IMR-90 (cell line): ENCODE measurements around the gene TSEN15. TPM values are rescaled to one million over a fixed set of nuclear protein-coding genes. Genes with fewer than 3 reads are reported as not detected.

Source experiments
- ATAC-seq: fragments of 200-7000 bp; cut with Tn5 transposase; 2 replicates; pipeline ENCODE4 v1.9.1; 2020; ENCODE audit warnings: low read depth, mild to moderate bottlenecking, moderate library complexity
- BruUV-seq: library from RNA; stranded (reverse); fragments of 400-500 nt; replicated peaks from 2 replicates; lab custom pipeline; 2021; lab: Mats Ljungman, UMichigan
- CTCF ChIA-PET: fragments of 300-600 bp; formaldehyde crosslinking; extraction: SDS; loops from one replicate; lab custom pipeline; 2021; ENCODE audit warnings: antibody characterized with exemption; lab: Yijun Ruan, JAX
- POLR2A ChIA-PET: fragments of 300-600 bp; sonication (Branson Sonifier 250); formaldehyde crosslinking; loops from one replicate; lab custom pipeline; 2022; ENCODE audit warnings: antibody characterized with exemption; ENCODE audit not compliant: unreplicated experiment; lab: Charles Lee
- DNase-seq: peaks from one replicate; pipeline ENCODE4 v3.0.0; 2013
- H2AFZ ChIP-seq: replicated peaks from 2 replicates; pipeline ENCODE3; 2013; ENCODE audit warnings: low read length, mild to moderate bottlenecking; ENCODE audit not compliant: poor library complexity
- H2AK5ac ChIP-seq: 2 replicates; pipeline ENCODE4 v1.6.1; 2013; ENCODE audit warnings: low read depth, low read length, inconsistent platforms
- H2AK9ac ChIP-seq: replicated peaks from 2 replicates; pipeline ENCODE3; 2013; ENCODE audit warnings: mild to moderate bottlenecking, low read depth, low read length, moderate library complexity; ENCODE audit not compliant: poor library complexity
- H2BK120ac ChIP-seq: 2 replicates; pipeline ENCODE4 v1.6.1; 2013; ENCODE audit warnings: low read depth, low read length, inconsistent platforms
- H2BK15ac ChIP-seq: 3 replicates; pipeline ENCODE4 v1.6.1; 2013; ENCODE audit warnings: low read depth, low read length, inconsistent platforms
- H2BK20ac ChIP-seq: 2 replicates; pipeline ENCODE4 v1.6.1; 2013; ENCODE audit warnings: low read depth, mild to moderate bottlenecking, inconsistent platforms, low read length, moderate library complexity
- H2BK5ac ChIP-seq: 2 replicates; pipeline ENCODE4 v1.6.1; 2013; ENCODE audit warnings: mild to moderate bottlenecking, low read depth, low read length, inconsistent platforms; ENCODE audit not compliant: poor library complexity, severe bottlenecking
- H3K14ac ChIP-seq: replicated peaks from 2 replicates; pipeline ENCODE4 v1.6.1; 2013; ENCODE audit warnings: low read depth, low read length, inconsistent platforms
- H3K18ac ChIP-seq: 2 replicates; pipeline ENCODE4 v1.6.1; 2013; ENCODE audit warnings: low read depth, low read length, control low read depth
- H3K23ac ChIP-seq: 2 replicates; pipeline ENCODE4 v1.6.1; 2013; ENCODE audit warnings: low read depth, low read length, inconsistent platforms
- H3K27ac ChIP-seq: 2 replicates; pipeline ENCODE4 v1.5.1; 2013; ENCODE audit warnings: mild to moderate bottlenecking, control low read depth, low read length; ENCODE audit not compliant: insufficient read depth
- H3K27me3 ChIP-seq: 2 replicates; pipeline ENCODE4 v1.6.1; 2013; ENCODE audit warnings: low read length; ENCODE audit not compliant: control insufficient read depth, insufficient read depth
- H3K36me3 ChIP-seq: 2 replicates; pipeline ENCODE4 v1.6.1; 2013; ENCODE audit warnings: low read length, mixed read lengths; ENCODE audit not compliant: control insufficient read depth, insufficient read depth
- H3K4ac ChIP-seq: 2 replicates; pipeline ENCODE4 v1.6.1; 2013; ENCODE audit warnings: low read depth, low read length, inconsistent platforms
- H3K4me1 ChIP-seq: 2 replicates; pipeline ENCODE4 v1.6.1; 2013; ENCODE audit warnings: low read length, mixed read lengths; ENCODE audit not compliant: control insufficient read depth, insufficient read depth
- H3K4me2 ChIP-seq: 2 replicates; pipeline ENCODE4 v1.6.1; 2013; ENCODE audit warnings: low read depth, mild to moderate bottlenecking, control low read depth, low read length, moderate library complexity
- H3K4me3 ChIP-seq: 2 replicates; pipeline ENCODE4 v1.5.1; 2013; ENCODE audit warnings: low read depth, mild to moderate bottlenecking, control low read depth, low read length, moderate library complexity; ENCODE audit not compliant: insufficient read depth
- H3K56ac ChIP-seq: 2 replicates; pipeline ENCODE4 v1.6.1; 2013; ENCODE audit warnings: low read length, inconsistent platforms; ENCODE audit not compliant: insufficient read depth; ENCODE audit errors: extremely low read depth
- H3K79me1 ChIP-seq, 2 experiments: 2 replicates each; pipeline ENCODE4 v1.6.1; 2013; ENCODE audit warnings: low read length in 2 of 2, inconsistent platforms in 1 of 2, low read depth in 1 of 2
- H3K9ac ChIP-seq: 2 replicates; pipeline ENCODE4 v1.6.1; 2013; ENCODE audit warnings: low read depth, low read length, control low read depth
- H3K9me1 ChIP-seq: 2 replicates; pipeline ENCODE4 v1.6.1; 2013; ENCODE audit warnings: low read length, inconsistent platforms; ENCODE audit not compliant: insufficient read depth
- H3K9me3 ChIP-seq: 2 replicates; pipeline ENCODE4 v1.6.1; 2013; ENCODE audit warnings: low read length; ENCODE audit not compliant: control insufficient read depth, insufficient read depth
- H4K20me1 ChIP-seq: 2 replicates; pipeline ENCODE4 v1.6.1; 2013; ENCODE audit warnings: low read length, inconsistent platforms; ENCODE audit not compliant: insufficient read depth
- H4K5ac ChIP-seq: 2 replicates; pipeline ENCODE4 v1.6.1; 2013; ENCODE audit warnings: mild to moderate bottlenecking, low read depth, low read length, control low read depth
- H4K8ac ChIP-seq, 2 experiments: 2 replicates each; pipeline ENCODE4 v1.6.1; 2013; ENCODE audit warnings: low read depth in 2 of 2, low read length in 2 of 2, control low read depth in 1 of 2, inconsistent platforms in 1 of 2
- H4K91ac ChIP-seq: 2 replicates; pipeline ENCODE4 v1.6.1; 2013; ENCODE audit warnings: low read depth, low read length, inconsistent platforms; ENCODE audit not compliant: insufficient read depth
- BHLHE40 ChIP-seq: fragments of 150-350 bp; IDR thresholded peaks from 2 replicates; pipeline ENCODE4 v1.6.1; 2016; ENCODE audit warnings: mild to moderate bottlenecking, low read depth, low read length
- CEBPB ChIP-seq: IDR thresholded peaks from 2 replicates; pipeline ENCODE4 v1.6.1; 2012; ENCODE audit warnings: low read depth, low read length, improper control_type of control experiment
- CHD1 ChIP-seq: IDR thresholded peaks from 2 replicates; pipeline ENCODE4 v1.6.1; 2012; ENCODE audit warnings: low read depth, low read length, improper control_type of control experiment
- FOS ChIP-seq: fragments of 150-350 bp; IDR thresholded peaks from 2 replicates; pipeline ENCODE4 v1.6.1; 2016; ENCODE audit warnings: low read depth, low read length
- MAZ ChIP-seq: IDR thresholded peaks from 2 replicates; pipeline ENCODE4 v1.6.1; 2012; ENCODE audit warnings: low read depth, mild to moderate bottlenecking, low read length, improper control_type of control experiment, moderate library complexity, borderline replicate concordance
- MXI1 ChIP-seq: IDR thresholded peaks from 2 replicates; pipeline ENCODE4 v1.6.1; 2012; ENCODE audit warnings: low read depth, mild to moderate bottlenecking, low read length, moderate library complexity, borderline replicate concordance
- NFE2L2 ChIP-seq: fragments of 150-350 bp; IDR thresholded peaks from 2 replicates; pipeline ENCODE4 v1.6.1; 2016; ENCODE audit warnings: low read depth, mild to moderate bottlenecking, low read length
- POLR2A ChIP-seq: IDR thresholded peaks from 2 replicates; pipeline ENCODE4 v1.6.1; 2012; ENCODE audit warnings: mild to moderate bottlenecking, low read depth, low read length
- RCOR1 ChIP-seq: IDR thresholded peaks from 2 replicates; pipeline ENCODE4 v1.6.1; 2012; ENCODE audit warnings: mild to moderate bottlenecking, low read length, improper control_type of control experiment; ENCODE audit not compliant: insufficient replicate concordance
- RFX5 ChIP-seq: IDR thresholded peaks from 2 replicates; pipeline ENCODE4 v1.8.0; 2012; ENCODE audit warnings: low read depth, mild to moderate bottlenecking, low read length, moderate library complexity
- SMC3 ChIP-seq: fragments of 150-350 bp; IDR thresholded peaks from 2 replicates; pipeline ENCODE4 v1.6.1; 2016; ENCODE audit warnings: low read depth, mild to moderate bottlenecking, antibody characterized with exemption, low read length, moderate library complexity
- WGBS, 2 experiments: methylation state at CpG; one replicate each; pipeline versions ENCODE4 v1.1.5 to v1.1.7; 2013; ENCODE audit warnings: missing lambda C conversion rate in 2 of 2; ENCODE audit not compliant: insufficient read length in 1 of 2; ENCODE audit errors: extremely low coverage in 2 of 2; 5-methylcytosine and 5-hydroxymethylcytosine counted together
- dilution Hi-C: fragments of 300-500 bp; cut with HindIII; formaldehyde crosslinking; loops from one replicate; pipeline ENCODE4 v1.14.3; 2018; ENCODE audit warnings: low sequenced_read_pairs; ENCODE audit not compliant: unreplicated experiment
- in situ Hi-C: fragments of 300-500 bp; cut with MboI; formaldehyde crosslinking; loops from 3 replicates; pipeline ENCODE4 v1.14.3; 2019; ENCODE audit warnings: low sequenced_read_pairs, inconsistent platforms, mixed read lengths
- intact Hi-C: fragments of 100-400 bp; cut with micrococcal nuclease; formaldehyde crosslinking; loops from 2 replicates; pipeline ENCODE4 v1.10.0; 2022
- polyA plus RNA-seq, 3 experiments: library from polyadenylated mRNA; depleted of rRNA; stranded (reverse); fragments of >200 nt; gene quantifications; 2 replicates each; pipeline ENCODE4 v1.2.3, GENCODE V29; 2012; ENCODE audit warnings: low replicate concordance in 1 of 3
- total RNA-seq: library from RNA; depleted of rRNA; stranded (reverse); fragments of >200 nt; gene quantifications from 2 replicates; pipeline ENCODE4 v1.2.3, GENCODE V29; 2012
- TF ChIP-seq, protein P1 (sequence below): fragments of 150-350 bp; IDR thresholded peaks from 2 replicates; pipeline ENCODE4 v1.6.1; 2016; ENCODE audit warnings: low read depth, mild to moderate bottlenecking, low read length, moderate library complexity, borderline replicate concordance
- TF ChIP-seq, protein P2 (sequence below): fragments of 150-350 bp; IDR thresholded peaks from 2 replicates; pipeline ENCODE4 v1.6.1; 2017; ENCODE audit warnings: mild to moderate bottlenecking, antibody characterized with exemption, low read length, low read depth
- TF ChIP-seq, protein P3 (sequence below): conservative IDR thresholded peaks from 2 replicates; pipeline ENCODE4 v1.5.1; 2012; ENCODE audit warnings: mild to moderate bottlenecking, low read depth, low read length, improper control_type of control experiment

TSEN15 gene
- total and polyA plus RNA-seq, 2 of the 4 experiments (the other 2 are of a cell fraction) = 32.4 to 45.0 TPM

DNA sequence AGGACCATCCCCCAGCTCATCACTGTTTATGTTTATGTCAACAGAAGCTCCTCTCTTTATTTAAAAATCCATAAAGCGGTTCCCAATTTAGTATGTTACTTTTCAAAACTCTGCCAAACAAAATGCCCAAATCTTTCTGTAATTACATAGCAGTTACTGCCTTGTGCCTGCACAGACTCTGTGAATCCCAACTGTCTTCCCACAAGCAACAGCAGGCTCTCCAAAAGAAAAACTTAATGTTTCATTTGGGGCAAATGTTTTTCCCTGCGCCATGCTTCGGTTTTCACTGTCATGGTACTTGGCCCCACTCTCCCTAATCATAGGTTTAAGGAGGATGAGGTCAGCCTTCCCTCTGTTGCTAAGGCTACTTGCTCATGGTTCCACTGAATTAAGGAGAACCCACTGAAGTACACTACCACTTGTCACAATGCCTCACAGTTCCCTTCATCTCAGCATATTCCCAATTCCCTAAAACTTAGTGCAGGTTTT lies 18.6 kb upstream of the TSEN15 start:
- Histone ChIP-seq H2AFZ (no peak overlapping the region), H3K9me3 (no peaks in the 10 kb centered on the region), H2BK5ac (no peak overlapping the region), H3K23ac (no peak overlapping the region), H3K9ac (no peak overlapping the region), H3K36me3 (no peaks in the 10 kb centered on the region), H3K4ac (no peak overlapping the region; the same call in 1 of the 2 replicates), H4K5ac (no peak overlapping the region), H2BK120ac (0 out of 2 replicates have a peak overlapping the region, but pooled peaks have one; percentile 31), H4K91ac (no peak overlapping the region), H2AK5ac (peak overlapping the region; percentile 79; the same call in 1 of the 2 replicates), H3K4me3 (no peak overlapping the region), H4K8ac (no peak overlapping the region), H3K4me2 (no peak overlapping the region), H4K20me1 (no peaks in the 10 kb centered on the region), H3K4me1 (peaks cover 8% of the 10 kb centered on the region; the same call in 1 of the 2 replicates), H2AK9ac (no peak overlapping the region), H2BK15ac (no peak overlapping the region), H2BK20ac (no peak overlapping the region), H3K9me1 (peaks cover 9% of the 10 kb centered on the region; the same call in 1 of the 2 replicates), H3K27ac (no peak overlapping the region), H3K14ac (no peak overlapping the region; the same call in 1 of the 2 replicates), H3K27me3 (no peaks in the 10 kb centered on the region; the same call in 1 of the 2 replicates), H3K56ac (no peak overlapping the region), H3K79me1 (peaks cover 0 to 17% of the 10 kb centered on the region in 2 experiments; a peak in 2 of 4 replicates), H3K18ac (no peak overlapping the region; the same call in 1 of the 2 replicates)
- no peak for TF ChIP-seq NFE2L2
- TF ChIP-seq SMC3 = no peak
- no peak for TF ChIP-seq MAZ
- no peak for TF ChIP-seq RCOR1
- no peak for TF ChIP-seq CEBPB
- no peak for TF ChIP-seq BHLHE40
- no peak for TF ChIP-seq CHD1
- TF ChIP-seq FOS = no peak
- no peak for TF ChIP-seq MXI1
- TF ChIP-seq, protein P1, sequence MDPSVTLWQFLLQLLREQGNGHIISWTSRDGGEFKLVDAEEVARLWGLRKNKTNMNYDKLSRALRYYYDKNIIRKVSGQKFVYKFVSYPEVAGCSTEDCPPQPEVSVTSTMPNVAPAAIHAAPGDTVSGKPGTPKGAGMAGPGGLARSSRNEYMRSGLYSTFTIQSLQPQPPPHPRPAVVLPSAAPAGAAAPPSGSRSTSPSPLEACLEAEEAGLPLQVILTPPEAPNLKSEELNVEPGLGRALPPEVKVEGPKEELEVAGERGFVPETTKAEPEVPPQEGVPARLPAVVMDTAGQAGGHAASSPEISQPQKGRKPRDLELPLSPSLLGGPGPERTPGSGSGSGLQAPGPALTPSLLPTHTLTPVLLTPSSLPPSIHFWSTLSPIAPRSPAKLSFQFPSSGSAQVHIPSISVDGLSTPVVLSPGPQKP = no peak
- TF ChIP-seq POLR2A = no peak
- TF ChIP-seq, protein P2, sequence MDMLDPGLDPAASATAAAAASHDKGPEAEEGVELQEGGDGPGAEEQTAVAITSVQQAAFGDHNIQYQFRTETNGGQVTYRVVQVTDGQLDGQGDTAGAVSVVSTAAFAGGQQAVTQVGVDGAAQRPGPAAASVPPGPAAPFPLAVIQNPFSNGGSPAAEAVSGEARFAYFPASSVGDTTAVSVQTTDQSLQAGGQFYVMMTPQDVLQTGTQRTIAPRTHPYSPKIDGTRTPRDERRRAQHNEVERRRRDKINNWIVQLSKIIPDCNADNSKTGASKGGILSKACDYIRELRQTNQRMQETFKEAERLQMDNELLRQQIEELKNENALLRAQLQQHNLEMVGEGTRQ = no peak
- TF ChIP-seq, protein P3, sequence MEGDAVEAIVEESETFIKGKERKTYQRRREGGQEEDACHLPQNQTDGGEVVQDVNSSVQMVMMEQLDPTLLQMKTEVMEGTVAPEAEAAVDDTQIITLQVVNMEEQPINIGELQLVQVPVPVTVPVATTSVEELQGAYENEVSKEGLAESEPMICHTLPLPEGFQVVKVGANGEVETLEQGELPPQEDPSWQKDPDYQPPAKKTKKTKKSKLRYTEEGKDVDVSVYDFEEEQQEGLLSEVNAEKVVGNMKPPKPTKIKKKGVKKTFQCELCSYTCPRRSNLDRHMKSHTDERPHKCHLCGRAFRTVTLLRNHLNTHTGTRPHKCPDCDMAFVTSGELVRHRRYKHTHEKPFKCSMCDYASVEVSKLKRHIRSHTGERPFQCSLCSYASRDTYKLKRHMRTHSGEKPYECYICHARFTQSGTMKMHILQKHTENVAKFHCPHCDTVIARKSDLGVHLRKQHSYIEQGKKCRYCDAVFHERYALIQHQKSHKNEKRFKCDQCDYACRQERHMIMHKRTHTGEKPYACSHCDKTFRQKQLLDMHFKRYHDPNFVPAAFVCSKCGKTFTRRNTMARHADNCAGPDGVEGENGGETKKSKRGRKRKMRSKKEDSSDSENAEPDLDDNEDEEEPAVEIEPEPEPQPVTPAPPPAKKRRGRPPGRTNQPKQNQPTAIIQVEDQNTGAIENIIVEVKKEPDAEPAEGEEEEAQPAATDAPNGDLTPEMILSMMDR = no peak
- no peak for TF ChIP-seq RFX5
- WGBS, 2 experiments = 88% methylated on average over 1 of the region's 3 CpGs; no CpG with 5 or more reads in 1 of the 2 experiments
- DNase-seq = no peak
- POLR2A ChIA-PET = no interaction called here
- CTCF ChIA-PET = no interaction called here
- ATAC-seq = no peak
- intact Hi-C loops (no loop called here), in situ Hi-C loops (loop anchor here (10.0 kb wide), 1 partner anchor 88 kb away; no protein-coding TSS in a partner anchor), dilution Hi-C loops (no loop called here)
- no TSS peak for BruUV-seq
